ENCODE measurements around the gene TEC.

Gene TEC

DNA sequence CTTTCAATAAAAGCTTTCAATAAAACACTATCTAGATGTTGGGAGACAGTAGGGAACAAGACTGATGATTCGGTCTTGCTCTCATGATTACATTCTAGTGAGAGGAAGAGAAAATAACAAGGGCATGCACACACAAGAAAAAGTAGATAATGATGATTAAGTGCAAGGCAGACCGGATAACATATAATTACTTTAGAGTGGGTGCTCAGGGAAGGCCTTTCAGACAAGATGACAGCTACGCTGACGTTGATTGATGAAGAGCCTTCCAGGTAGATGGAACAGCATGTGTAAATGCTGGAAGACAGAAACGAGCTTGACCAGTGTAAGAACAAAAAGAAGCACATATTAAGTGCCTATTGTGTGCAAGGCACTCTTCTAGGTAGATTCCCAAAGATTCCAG is 179.0 kb downstream of the TEC start:
- TF ChIP-seq, protein P1, sequence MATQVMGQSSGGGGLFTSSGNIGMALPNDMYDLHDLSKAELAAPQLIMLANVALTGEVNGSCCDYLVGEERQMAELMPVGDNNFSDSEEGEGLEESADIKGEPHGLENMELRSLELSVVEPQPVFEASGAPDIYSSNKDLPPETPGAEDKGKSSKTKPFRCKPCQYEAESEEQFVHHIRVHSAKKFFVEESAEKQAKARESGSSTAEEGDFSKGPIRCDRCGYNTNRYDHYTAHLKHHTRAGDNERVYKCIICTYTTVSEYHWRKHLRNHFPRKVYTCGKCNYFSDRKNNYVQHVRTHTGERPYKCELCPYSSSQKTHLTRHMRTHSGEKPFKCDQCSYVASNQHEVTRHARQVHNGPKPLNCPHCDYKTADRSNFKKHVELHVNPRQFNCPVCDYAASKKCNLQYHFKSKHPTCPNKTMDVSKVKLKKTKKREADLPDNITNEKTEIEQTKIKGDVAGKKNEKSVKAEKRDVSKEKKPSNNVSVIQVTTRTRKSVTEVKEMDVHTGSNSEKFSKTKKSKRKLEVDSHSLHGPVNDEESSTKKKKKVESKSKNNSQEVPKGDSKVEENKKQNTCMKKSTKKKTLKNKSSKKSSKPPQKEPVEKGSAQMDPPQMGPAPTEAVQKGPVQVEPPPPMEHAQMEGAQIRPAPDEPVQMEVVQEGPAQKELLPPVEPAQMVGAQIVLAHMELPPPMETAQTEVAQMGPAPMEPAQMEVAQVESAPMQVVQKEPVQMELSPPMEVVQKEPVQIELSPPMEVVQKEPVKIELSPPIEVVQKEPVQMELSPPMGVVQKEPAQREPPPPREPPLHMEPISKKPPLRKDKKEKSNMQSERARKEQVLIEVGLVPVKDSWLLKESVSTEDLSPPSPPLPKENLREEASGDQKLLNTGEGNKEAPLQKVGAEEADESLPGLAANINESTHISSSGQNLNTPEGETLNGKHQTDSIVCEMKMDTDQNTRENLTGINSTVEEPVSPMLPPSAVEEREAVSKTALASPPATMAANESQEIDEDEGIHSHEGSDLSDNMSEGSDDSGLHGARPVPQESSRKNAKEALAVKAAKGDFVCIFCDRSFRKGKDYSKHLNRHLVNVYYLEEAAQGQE (IDR thresholded peaks at IDR 0.05; ENCODE audit: low read depth): no peak
- TF ChIP-seq TEAD4 (IDR thresholded peaks at IDR 0.05) (no peak), EGR1 (IDR thresholded peaks at IDR 0.05) (no peak), NFIC (IDR thresholded peaks at IDR 0.05) (no peak), TAF1 (IDR thresholded peaks at IDR 0.05; ENCODE audit: low read depth) (no peak), TCF12 (IDR thresholded peaks at IDR 0.05; ENCODE audit: low read depth) (no peak), EP300 (IDR thresholded peaks at IDR 0.05; ENCODE audit: borderline replicate concordance) (no peak), CREB1 (IDR thresholded peaks at IDR 0.05; ENCODE audit: low read depth) (no peak)
- TF ChIP-seq, protein P2, sequence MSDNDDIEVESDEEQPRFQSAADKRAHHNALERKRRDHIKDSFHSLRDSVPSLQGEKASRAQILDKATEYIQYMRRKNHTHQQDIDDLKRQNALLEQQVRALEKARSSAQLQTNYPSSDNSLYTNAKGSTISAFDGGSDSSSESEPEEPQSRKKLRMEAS (IDR thresholded peaks at IDR 0.05): no peak

DNA sequence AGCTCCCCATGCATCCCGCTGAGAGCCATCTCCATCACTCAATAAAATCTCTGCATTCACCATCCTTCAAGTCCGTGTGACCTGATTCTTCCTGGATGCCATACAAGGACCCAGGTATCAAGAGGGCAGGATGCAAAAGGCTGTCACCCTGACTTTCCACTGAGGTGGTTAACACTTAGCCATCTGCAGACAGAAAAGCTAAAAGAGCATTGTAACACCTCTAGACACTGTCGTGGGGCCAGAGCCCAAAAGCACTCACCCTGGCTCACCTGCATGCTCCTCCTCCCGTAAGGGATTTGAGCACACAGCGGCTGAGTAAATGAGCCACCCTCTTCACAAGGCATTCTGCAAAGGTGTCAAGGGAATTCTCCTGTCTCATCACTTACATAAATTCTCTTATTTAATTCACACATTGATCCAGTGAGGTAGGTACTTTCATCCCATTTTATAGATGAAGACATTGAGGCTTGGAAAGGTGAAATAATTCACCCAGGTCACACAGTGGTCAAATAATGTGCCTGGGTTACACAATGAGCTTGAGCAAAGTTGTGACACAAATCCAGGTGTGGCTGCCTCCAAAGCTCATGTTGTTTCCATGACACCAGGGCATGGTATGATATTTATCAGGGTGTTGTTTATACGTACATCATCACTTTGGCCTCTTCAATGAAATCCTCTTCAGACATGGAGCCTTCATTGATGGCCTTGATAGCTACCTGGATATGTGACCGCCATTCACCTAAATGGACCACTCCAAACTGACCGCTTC is 183.6 kb downstream of the TEC start:
- TF ChIP-seq YY1 (IDR thresholded peaks at IDR 0.05; ENCODE audit: low read depth) (no peak), NFIC (IDR thresholded peaks at IDR 0.05) (no peak), TAF1 (IDR thresholded peaks at IDR 0.05; ENCODE audit: low read depth) (no peak), TEAD4 (IDR thresholded peaks at IDR 0.05) (no peak)
- TF ChIP-seq, protein P1 (IDR thresholded peaks at IDR 0.05; ENCODE audit: low read depth): no peak
- TF ChIP-seq, protein P2 (IDR thresholded peaks at IDR 0.05): no peak
